LNCaP clone FGC (cell line): ENCODE measurements around the gene RELL1.

Source experiments
- DNase-seq: peaks from one replicate; pipeline ENCODE4 v3.0.0-alpha.2; 2011; ENCODE audit warnings: low read depth
- H3K4me3 ChIP-seq: 2 replicates; pipeline ENCODE4 v1.5.1; 2011; ENCODE audit warnings: mild to moderate bottlenecking, low read depth, low read length, control low read depth
- TF ChIP-seq, protein P1 (sequence below): IDR thresholded peaks from 2 replicates; pipeline ENCODE4 v1.5.1; 2012; ENCODE audit warnings: mild to moderate bottlenecking; ENCODE audit not compliant: control insufficient read depth, insufficient read depth; ENCODE audit errors: extremely low read depth

Gene RELL1

DNA sequence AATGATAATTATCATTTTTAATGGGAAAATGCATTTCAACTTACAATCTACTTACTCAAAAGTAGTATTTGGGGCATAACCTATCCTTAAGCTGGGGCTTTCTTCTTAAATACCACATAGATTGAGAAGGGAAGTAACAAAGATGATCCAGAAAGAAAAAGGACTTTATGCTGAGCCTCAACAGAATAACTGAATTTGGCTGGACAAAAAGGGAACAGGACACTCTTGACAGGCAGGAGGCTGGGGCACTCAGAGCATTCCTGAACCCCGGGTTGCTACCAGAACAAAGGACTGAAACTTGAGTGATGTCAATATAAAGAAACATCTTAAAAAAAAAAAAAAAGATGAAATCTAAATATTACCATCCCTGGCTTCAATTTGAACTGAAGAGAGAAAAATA is 23.9 kb downstream of the RELL1 start:
- H3K4me3 ChIP-seq, result no peak overlapping the region
- DNase-seq, result no peak
- TF ChIP-seq, protein P1, sequence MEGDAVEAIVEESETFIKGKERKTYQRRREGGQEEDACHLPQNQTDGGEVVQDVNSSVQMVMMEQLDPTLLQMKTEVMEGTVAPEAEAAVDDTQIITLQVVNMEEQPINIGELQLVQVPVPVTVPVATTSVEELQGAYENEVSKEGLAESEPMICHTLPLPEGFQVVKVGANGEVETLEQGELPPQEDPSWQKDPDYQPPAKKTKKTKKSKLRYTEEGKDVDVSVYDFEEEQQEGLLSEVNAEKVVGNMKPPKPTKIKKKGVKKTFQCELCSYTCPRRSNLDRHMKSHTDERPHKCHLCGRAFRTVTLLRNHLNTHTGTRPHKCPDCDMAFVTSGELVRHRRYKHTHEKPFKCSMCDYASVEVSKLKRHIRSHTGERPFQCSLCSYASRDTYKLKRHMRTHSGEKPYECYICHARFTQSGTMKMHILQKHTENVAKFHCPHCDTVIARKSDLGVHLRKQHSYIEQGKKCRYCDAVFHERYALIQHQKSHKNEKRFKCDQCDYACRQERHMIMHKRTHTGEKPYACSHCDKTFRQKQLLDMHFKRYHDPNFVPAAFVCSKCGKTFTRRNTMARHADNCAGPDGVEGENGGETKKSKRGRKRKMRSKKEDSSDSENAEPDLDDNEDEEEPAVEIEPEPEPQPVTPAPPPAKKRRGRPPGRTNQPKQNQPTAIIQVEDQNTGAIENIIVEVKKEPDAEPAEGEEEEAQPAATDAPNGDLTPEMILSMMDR, result no peak

DNA sequence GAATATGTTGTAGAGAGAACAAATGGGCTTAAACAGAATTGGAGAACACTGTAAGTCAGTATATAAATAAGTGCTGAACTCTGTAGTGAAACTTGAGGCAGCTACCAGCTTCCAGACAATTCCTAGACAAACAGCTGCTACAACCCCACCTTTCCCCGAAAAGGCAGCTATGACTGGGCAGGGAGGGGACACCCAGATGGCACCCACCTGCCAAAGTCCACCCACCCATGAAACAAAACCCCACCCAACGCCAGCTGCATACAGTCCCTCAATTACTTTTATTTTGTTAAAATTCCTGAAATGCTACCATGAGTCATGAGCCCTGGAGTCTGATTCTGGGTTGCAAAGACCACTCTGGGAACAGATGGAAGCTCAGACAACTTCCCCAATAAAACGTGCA is 24.4 kb downstream of the RELL1 start:
- TF ChIP-seq, protein P1, result no peak
- no peak overlapping the region for H3K4me3 ChIP-seq
- no peak for DNase-seq

DNA sequence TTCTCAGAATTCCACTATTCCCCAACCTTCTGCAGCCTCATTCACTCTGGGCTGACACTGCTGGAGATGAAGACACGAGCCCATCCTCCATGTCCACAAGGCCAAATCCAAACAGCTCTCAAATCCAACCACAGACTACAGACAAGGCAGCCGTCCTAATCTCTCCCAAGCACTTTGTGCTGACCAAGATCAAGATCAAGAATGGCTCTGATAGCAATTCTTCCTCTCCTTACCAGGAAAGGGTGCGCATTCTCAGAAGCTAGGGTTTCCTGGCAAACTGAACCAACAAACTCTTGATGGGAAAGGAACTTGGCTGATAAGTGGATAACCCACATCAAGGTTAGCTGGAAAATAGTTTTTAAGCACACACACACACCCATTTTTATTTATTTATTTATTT is 26.5 kb downstream of the RELL1 start:
- TF ChIP-seq, protein P1, result no peak
- DNase-seq, result no peak
- no peak overlapping the region for H3K4me3 ChIP-seq

DNA sequence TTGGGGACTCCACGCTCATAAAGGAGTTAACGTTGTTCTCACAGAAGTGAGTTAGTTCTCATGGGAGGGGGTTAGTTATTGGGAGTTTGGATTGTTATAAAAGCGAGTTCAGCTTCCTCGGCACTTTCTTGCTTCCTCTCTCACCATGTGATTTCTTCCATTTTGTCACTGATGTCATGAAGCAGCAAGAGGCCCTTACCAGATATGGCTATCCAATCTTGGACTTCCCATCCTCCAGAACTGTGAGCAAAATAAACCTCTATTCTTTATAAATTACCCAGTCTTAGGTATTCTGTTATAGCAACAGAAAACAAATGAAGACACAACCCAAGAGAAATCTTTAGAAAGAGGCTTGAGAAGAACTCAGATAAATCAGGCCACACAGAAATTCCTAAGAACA is 29.5 kb downstream of the RELL1 start:
- no peak for DNase-seq
- TF ChIP-seq, protein P1, result no peak
- no peak overlapping the region for H3K4me3 ChIP-seq

DNA sequence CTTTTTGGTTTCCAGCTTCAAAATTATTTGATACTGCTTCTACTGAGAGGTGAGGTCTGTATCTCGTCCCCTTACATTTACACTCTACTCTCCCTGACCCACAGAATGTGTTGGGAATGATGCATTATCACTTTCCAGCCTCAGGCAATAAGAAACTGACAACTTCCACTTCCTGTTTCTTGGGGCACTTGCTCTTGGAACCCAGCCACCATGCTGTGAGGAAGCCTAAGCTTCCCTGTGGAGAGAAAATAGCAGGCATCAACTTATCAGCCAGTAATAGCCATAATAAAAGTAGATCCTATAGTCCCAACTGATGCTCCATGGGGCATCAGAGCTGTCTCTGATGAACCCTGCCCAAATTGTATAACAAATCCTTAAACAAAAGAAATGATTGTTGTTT is 32.6 kb downstream of the RELL1 start:
- TF ChIP-seq, protein P1, result no peak
- no peak overlapping the region for H3K4me3 ChIP-seq
- peak; percentile 36 for DNase-seq

DNA sequence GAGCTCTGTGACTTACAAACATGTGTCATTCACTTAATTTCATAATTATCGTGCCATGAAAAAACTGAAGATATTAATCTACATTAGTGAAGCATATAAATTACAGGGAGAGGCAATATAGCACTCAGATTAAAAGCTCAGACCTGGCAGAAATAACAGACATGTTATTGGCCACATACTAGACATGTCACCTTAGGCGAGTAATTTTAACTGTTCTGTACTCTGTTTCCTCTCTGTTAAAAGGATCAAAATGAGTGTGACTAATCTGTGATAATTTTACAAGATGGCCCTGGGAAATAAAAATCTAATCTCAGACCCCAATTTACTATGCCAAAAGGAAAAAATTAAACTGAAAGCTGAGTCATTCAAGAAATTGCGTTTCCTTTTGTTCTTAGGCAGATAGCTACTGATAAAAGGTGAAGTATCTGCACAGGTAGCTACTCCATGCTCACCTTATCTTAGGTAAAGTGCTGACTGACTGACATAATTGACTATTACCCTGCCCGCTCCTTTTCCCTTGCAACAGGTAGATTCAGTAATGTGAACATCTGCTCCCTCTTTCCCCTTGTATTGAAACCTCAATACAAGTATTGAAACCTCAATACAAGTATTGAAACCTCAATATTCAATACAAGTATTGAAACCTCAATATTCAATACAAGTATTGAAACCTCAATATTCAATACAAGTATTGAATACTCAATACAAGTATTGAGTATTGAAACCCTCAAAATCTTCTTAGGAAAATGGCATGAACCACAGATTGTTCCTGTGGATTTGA is 33.2 kb downstream of the RELL1 start:
- no peak for DNase-seq
- no peak overlapping the region for H3K4me3 ChIP-seq
- TF ChIP-seq, protein P1, result no peak
